ENCODE results near the gene ZSCAN5B. TPM values are rescaled to one million over a fixed set of nuclear protein-coding genes. Genes with fewer than 3 reads are reported as not detected.
"Not testable (repeated sequence)": the region's sequence is repeated elsewhere in the genome, so short reads cannot be mapped to it uniquely, and the experiment has no call there.

The ZSCAN5B gene
- total RNA-seq, 1 experiment from 2014 or later = not detected

GRCh38 chr19:56217039-56217949, 19.7 kb upstream of the ZSCAN5B start:
- Histone ChIP-seq H3K36me3 (ENCODE audit: insufficient read depth, low read length) (no peaks in the 10 kb centered on the region), H3K27me3 (ENCODE audit: low read length) (no peaks in the 10 kb centered on the region), H3K4me3 (ENCODE audit: low read length) (no peak overlapping the region), H3K4me1 (ENCODE audit: low read length) (no peaks in the 10 kb centered on the region), H3K4me2 (ENCODE audit: low read depth, low read length, poor library complexity, severe bottlenecking) (no peak overlapping the region), H3K9ac (ENCODE audit: low read length) (no peak overlapping the region), H3K79me2 (ENCODE audit: low read length) (no peaks in the 10 kb centered on the region), H3K9me3 (ENCODE audit: low read length) (no peaks in the 10 kb centered on the region), H3K27ac (ENCODE audit: low read length) (no peak overlapping the region), H4K20me1 (ENCODE audit: insufficient read depth, low read depth, low read length) (no peaks in the 10 kb centered on the region), H3K9me2 (replicated peaks; ENCODE audit: insufficient read depth, low read length) (no peaks in the 10 kb centered on the region), H2AFZ (ENCODE audit: low read length) (no peak overlapping the region)
- DNase-seq = no peak

DNA sequence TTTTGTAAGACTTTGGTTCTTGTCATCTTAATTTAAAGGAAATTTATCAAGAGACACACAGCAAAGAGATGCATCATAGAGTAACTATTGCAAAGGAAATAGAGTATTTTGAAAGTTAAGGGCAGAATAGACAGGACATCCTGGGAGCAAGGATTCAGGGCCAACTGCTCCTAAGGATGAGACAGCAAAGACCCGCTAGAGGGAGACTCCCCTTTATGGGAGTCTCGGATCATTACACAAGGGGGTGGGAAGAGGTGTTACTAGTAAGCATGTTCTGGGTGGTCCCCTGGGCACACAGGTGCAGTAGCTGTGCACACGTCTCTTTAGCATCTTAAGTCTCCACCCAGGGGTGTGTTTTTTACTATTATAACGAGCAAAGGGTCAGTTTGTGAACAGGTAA, 14.1 kb upstream of the ZSCAN5B start:
- Histone ChIP-seq H3K36me3 (ENCODE audit: insufficient read depth, low read length) (no peaks in the 10 kb centered on the region), H3K9me3 (ENCODE audit: low read length) (no peaks in the 10 kb centered on the region), H3K27ac (ENCODE audit: low read length) (no peak overlapping the region), H3K9ac (ENCODE audit: low read length) (no peak overlapping the region), H4K20me1 (ENCODE audit: insufficient read depth, low read depth, low read length) (no peaks in the 10 kb centered on the region), H3K4me2 (ENCODE audit: low read depth, low read length, poor library complexity, severe bottlenecking) (no peak overlapping the region), H2AFZ (ENCODE audit: low read length) (no peak overlapping the region), H3K4me1 (ENCODE audit: low read length) (no peaks in the 10 kb centered on the region; the same call in 1 of the 2 replicates), H3K27me3 (ENCODE audit: low read length) (no peaks in the 10 kb centered on the region), H3K9me2 (replicated peaks; ENCODE audit: insufficient read depth, low read length) (no peaks in the 10 kb centered on the region), H3K79me2 (ENCODE audit: low read length) (no peaks in the 10 kb centered on the region), H3K4me3 (ENCODE audit: low read length) (no peak overlapping the region)
- DNase-seq = no peak

- H2AFZ ChIP-seq (ENCODE audit: low read length); H4K20me1 ChIP-seq (ENCODE audit: insufficient read depth, low read depth, low read length); H3K9ac ChIP-seq (ENCODE audit: low read length); H3K36me3 ChIP-seq (ENCODE audit: insufficient read depth, low read length); H3K27me3 ChIP-seq (ENCODE audit: low read length); H3K9me2 ChIP-seq (replicated peaks; ENCODE audit: insufficient read depth, low read length); H3K27ac ChIP-seq (ENCODE audit: low read length); H3K4me2 ChIP-seq (ENCODE audit: low read depth, low read length, poor library complexity, severe bottlenecking); H3K4me3 ChIP-seq (ENCODE audit: low read length); DNase-seq; H3K9me3 ChIP-seq (ENCODE audit: low read length); H3K79me2 ChIP-seq (ENCODE audit: low read length); H3K4me1 ChIP-seq (ENCODE audit: low read length): not testable (repeated sequence)
Measured at GRCh38 chr19:56210036-56210435, 12.5 kb upstream of the ZSCAN5B start.

DNA sequence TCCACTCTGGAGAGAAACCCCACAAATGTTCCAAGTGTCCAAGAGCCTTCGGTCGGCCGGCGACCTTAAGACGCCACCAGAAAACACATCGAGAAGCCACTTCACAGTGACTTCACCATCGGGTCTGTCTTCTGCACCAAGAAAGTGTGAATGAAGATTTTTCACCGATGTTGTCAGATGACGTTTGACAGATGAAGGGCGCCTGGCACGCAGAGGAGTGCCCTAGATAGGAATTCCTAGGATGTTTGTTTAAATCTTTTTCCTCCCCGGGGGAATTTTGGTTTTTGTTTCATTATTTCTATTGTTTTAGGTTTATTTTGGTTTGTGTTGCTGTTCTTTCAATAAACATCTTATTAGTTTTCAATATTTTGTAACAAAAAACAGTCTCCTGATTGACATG, 11.5 kb upstream of the ZSCAN5B start:
- no peaks in the 10 kb centered on the region for H3K9me3 ChIP-seq (ENCODE audit: low read length)
- no peaks in the 10 kb centered on the region for H3K79me2 ChIP-seq (ENCODE audit: low read length)
- no peak overlapping the region for H3K27ac ChIP-seq (ENCODE audit: low read length)
- H3K36me3 ChIP-seq (ENCODE audit: insufficient read depth, low read length) = no peaks in the 10 kb centered on the region
- H3K9ac ChIP-seq (ENCODE audit: low read length) = no peak overlapping the region
- no peak overlapping the region for H2AFZ ChIP-seq (ENCODE audit: low read length)
- DNase-seq = no peak
- no peaks in the 10 kb centered on the region for H3K9me2 ChIP-seq (replicated peaks; ENCODE audit: insufficient read depth, low read length)
- H4K20me1 ChIP-seq (ENCODE audit: insufficient read depth, low read depth, low read length) = no peaks in the 10 kb centered on the region
- no peak overlapping the region for H3K4me3 ChIP-seq (ENCODE audit: low read length)
- no peaks in the 10 kb centered on the region for H3K27me3 ChIP-seq (ENCODE audit: low read length)
- no peak overlapping the region for H3K4me2 ChIP-seq (ENCODE audit: low read depth, low read length, poor library complexity, severe bottlenecking)
- H3K4me1 ChIP-seq (ENCODE audit: low read length) = no peaks in the 10 kb centered on the region; the same call in 1 of the 2 replicates

DNA sequence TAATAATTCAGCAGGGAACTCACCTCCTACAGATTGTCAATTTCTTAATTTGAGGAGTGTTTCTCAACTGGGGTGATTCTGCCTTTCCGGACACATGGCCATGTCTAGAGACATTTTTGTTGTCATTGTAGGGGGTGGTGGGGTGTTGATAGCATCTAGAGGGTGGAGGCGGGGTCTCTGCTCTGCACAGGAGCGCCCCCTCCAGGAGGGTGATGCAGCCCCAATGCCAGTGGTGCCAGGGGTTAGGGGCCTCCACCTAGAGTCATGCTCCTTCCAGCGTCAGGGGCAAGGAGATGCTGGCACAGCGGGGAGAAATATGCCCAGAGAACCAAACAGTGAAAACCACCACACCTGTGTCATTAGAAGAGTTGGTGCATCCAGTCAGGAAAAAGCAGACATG, 10.0 kb upstream of the ZSCAN5B start:
- not testable (repeated sequence) for H3K27ac ChIP-seq (ENCODE audit: low read length); H4K20me1 ChIP-seq (ENCODE audit: insufficient read depth, low read depth, low read length); H3K4me2 ChIP-seq (ENCODE audit: low read depth, low read length, poor library complexity, severe bottlenecking); H3K4me1 ChIP-seq (ENCODE audit: low read length); H3K27me3 ChIP-seq (ENCODE audit: low read length); H3K4me3 ChIP-seq (ENCODE audit: low read length); DNase-seq; H3K36me3 ChIP-seq (ENCODE audit: insufficient read depth, low read length); H3K79me2 ChIP-seq (ENCODE audit: low read length); H3K9ac ChIP-seq (ENCODE audit: low read length); H2AFZ ChIP-seq (ENCODE audit: low read length); H3K9me2 ChIP-seq (replicated peaks; ENCODE audit: insufficient read depth, low read length); H3K9me3 ChIP-seq (ENCODE audit: low read length)

DNA sequence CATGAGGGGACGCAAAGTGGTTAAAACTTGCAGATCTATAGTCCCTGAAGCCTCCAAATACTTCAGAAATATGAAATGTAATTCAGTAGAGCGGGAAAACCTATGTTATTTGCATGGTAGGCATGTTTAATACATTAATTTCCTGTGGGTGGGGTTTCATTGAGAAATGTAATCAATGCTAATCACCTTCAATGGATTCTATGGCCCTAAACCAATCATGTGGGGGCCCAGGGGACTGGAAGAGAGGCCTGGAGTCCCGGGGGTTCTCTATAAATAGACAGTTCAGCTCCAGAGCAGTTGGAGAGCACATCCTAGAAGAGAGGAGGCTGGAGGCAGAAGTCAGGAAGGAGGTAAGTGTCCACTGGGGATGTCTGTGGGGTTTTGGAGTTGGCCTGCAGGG, 4.4 kb upstream of the ZSCAN5B start, which contains the start of gene ZSCAN5C:
TSS of gene ZSCAN5C (plus strand) at position 301 of the 400 bp plus-strand sequence. CDS start 3,641 bp downstream, outside the sequence.
- no peak for DNase-seq
- H3K9ac ChIP-seq (ENCODE audit: low read length) = no peak within 1 kb of the TSS
- no peak within 1 kb of the TSS for H3K27ac ChIP-seq (ENCODE audit: low read length)

GRCh38 chr19:56199687-56200086, 2.1 kb upstream of the ZSCAN5B start:
- DNase-seq = no peak
- Histone ChIP-seq H3K4me3 (ENCODE audit: low read length) (no peak overlapping the region), H3K79me2 (ENCODE audit: low read length) (no peaks in the 10 kb centered on the region), H3K9me3 (ENCODE audit: low read length) (no peaks in the 10 kb centered on the region), H3K4me2 (ENCODE audit: low read depth, low read length, poor library complexity, severe bottlenecking) (no peak overlapping the region), H3K4me1 (ENCODE audit: low read length) (no peaks in the 10 kb centered on the region), H3K36me3 (ENCODE audit: insufficient read depth, low read length) (no peaks in the 10 kb centered on the region), H2AFZ (ENCODE audit: low read length) (no peak overlapping the region), H3K27me3 (ENCODE audit: low read length) (no peaks in the 10 kb centered on the region), H4K20me1 (ENCODE audit: insufficient read depth, low read depth, low read length) (no peaks in the 10 kb centered on the region), H3K9ac (ENCODE audit: low read length) (no peak overlapping the region), H3K9me2 (replicated peaks; ENCODE audit: insufficient read depth, low read length) (no peaks in the 10 kb centered on the region), H3K27ac (ENCODE audit: low read length) (no peak overlapping the region)

More for the DNA sequence above, 4.4 kb upstream of the ZSCAN5B start, which contains the start of gene ZSCAN5C:
- no peaks in the 10 kb centered on the region for H3K79me2 ChIP-seq (ENCODE audit: low read length)
- H3K36me3 ChIP-seq (ENCODE audit: insufficient read depth, low read length) = no peaks in the 10 kb centered on the region
- no peak within 1 kb of the TSS for H3K4me2 ChIP-seq (ENCODE audit: low read depth, low read length, poor library complexity, severe bottlenecking)
- no peaks in the 10 kb centered on the region for H3K4me1 ChIP-seq (ENCODE audit: low read length)
- no peaks in the 10 kb centered on the region for H4K20me1 ChIP-seq (ENCODE audit: insufficient read depth, low read depth, low read length)
- no peaks in the 10 kb centered on the region for H3K9me2 ChIP-seq (replicated peaks; ENCODE audit: insufficient read depth, low read length)
- no peaks in the 10 kb centered on the region for H3K27me3 ChIP-seq (ENCODE audit: low read length)
- H3K4me3 ChIP-seq (ENCODE audit: low read length) = no peak within 1 kb of the TSS
- H2AFZ ChIP-seq (ENCODE audit: low read length) = no peak within 1 kb of the TSS
- no peaks in the 10 kb centered on the region for H3K9me3 ChIP-seq (ENCODE audit: low read length)

GRCh38 chr19:56193981-56194640, 3.5 kb downstream of the ZSCAN5B start:
- Histone ChIP-seq H4K20me1 (ENCODE audit: insufficient read depth, low read depth, low read length) (no peaks in the 10 kb centered on the region), H3K9me2 (replicated peaks; ENCODE audit: insufficient read depth, low read length) (no peaks in the 10 kb centered on the region), H3K4me1 (ENCODE audit: low read length) (no peaks in the 10 kb centered on the region), H3K4me2 (ENCODE audit: low read depth, low read length, poor library complexity, severe bottlenecking) (no peak overlapping the region), H3K79me2 (ENCODE audit: low read length) (no peaks in the 10 kb centered on the region), H3K36me3 (ENCODE audit: insufficient read depth, low read length) (no peaks in the 10 kb centered on the region), H3K27me3 (ENCODE audit: low read length) (no peaks in the 10 kb centered on the region), H2AFZ (ENCODE audit: low read length) (no peak overlapping the region), H3K4me3 (ENCODE audit: low read length) (no peak overlapping the region), H3K9me3 (ENCODE audit: low read length) (no peaks in the 10 kb centered on the region), H3K9ac (ENCODE audit: low read length) (no peak overlapping the region), H3K27ac (ENCODE audit: low read length) (no peak overlapping the region)
- no peak for DNase-seq

All from Karpas-422 (cell line).